ENCODE results near the gene CIRBP.
A peak's percentile ranks its signal among the peaks of the same experiment; 100 is the strongest.
"Not testable (repeated sequence)": the region's sequence is repeated elsewhere in the genome, so short reads cannot be mapped to it uniquely, and the experiment has no call there.

The CIRBP gene

DNA sequence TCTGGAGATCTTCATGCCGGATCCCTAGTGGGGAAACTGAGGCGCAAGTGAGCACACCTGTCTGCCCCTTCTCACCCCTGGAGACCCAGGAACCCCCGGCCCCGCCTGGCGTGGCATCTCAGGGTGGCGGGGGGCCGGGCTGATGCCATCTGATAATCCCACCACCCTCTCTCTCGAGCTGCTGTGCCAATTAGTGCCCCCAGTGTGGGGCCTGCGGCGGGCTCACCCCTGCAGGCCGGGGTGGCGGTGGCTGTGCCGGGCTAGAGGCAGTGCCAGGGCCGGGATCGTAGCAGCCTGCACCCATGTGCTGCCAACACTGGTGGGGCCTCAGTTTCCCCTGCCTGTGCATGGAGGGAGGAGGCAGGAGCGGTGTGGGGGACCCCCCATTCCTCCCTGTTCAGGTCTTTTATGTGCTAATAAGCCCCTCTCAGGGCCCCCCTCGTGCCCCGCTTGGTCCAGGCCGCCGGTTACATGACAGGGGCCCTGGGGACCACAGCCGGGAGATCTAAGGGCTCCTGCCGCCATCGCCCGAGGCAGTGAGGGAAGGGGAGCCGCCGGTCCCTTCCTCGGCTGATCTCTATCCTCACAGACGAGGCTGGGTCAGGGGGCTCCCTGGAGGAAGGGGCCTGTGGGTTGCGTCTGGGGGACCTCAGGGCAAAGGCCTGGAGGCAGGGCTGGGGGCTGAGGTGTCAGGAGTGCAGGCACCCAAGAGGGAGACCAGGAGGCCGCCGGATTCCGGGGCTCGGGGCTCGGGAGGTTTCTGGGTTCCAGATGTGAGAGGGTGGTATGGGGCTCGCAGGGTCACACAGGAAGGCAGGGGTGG lies 24.9 kb downstream of the CIRBP start:
- intact Hi-C loops (cut with DNase I), result no loop called here
- no peak for DNase-seq

DNA sequence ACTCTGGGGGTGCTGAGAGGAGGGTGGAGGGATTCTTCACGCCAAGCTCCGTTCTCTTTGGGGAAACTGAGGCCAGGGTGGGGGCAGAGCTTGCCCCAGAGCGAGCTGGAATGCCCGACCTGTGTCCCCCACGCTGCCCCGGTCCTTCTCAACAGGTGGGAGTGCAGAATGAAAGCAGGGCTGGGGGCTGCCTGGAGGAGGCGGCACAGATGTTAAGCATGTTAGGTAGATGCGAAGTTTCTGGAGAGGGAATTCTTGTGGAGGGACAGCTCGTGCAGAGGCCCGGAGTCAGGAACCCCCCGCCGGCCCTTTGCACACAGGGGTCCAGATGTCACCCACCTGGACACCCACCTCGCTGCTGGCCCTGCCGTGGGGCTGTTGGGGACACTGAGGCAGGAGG lies 25.6 kb downstream of the CIRBP start:
- DNase-seq, result no peak
- intact Hi-C loops (cut with DNase I), result no loop called here

DNA sequence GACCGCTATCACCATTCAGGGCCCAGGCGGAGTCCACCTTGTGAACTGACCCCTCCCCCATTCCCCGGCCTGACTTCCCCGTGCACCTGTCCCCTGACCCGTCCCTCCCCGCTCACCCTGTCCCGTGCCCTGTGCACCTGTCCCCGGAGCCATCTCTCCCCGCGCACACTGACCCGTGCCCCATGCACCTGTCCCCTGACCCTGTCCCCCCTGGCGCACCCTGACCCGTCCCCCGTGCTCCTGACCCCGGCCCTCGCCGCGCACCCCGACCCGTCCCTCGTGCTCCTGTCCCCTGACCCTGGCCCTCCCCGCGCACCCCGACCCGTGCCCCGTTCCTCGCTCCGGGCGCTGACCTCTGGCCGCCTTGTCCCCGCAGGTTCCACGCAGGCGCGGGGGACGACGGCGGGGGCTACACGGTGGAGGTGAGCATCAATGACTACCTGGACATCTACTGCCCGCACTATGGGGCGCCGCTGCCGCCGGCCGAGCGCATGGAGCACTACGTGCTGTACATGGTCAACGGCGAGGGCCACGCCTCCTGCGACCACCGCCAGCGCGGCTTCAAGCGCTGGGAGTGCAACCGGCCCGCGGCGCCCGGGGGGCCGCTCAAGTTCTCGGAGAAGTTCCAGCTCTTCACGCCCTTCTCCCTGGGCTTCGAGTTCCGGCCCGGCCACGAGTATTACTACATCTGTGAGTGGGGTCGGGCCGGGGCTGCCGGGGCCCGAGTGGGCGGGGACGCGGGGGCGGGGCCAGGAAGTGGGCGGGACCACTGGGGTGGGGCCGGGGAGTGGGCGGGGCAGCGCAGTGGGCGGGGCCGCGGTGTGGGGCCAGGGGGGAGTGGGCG lies 26.3 kb downstream of the CIRBP start:
- intact Hi-C loops (cut with DNase I), result no loop called here

DNA sequence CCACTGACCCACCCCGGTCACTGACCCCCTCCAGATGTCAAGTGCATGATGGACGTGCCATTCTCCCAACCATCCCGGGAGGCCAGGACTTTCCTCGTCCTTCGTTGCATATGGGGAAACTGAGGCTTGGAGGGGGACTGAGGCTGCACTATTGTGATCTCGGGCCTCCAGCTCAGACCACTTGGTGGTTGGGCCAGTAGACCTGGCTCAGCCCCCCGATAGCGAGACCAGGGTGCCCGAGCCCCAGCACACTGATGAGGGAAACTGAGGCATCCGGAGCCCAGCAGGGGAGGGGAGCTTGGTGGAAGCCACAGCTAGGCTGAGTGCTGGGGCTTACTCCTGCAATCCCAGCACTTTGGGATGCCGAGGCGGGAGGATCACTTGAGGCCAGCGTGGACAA lies 26.9 kb downstream of the CIRBP start:
- DNase-seq, result no peak
- intact Hi-C loops (cut with DNase I), result no loop called here

More for the DNA sequence above, 26.3 kb downstream of the CIRBP start:
- DNase-seq, result peak in 1 of 42 donors; percentile 12

DNA sequence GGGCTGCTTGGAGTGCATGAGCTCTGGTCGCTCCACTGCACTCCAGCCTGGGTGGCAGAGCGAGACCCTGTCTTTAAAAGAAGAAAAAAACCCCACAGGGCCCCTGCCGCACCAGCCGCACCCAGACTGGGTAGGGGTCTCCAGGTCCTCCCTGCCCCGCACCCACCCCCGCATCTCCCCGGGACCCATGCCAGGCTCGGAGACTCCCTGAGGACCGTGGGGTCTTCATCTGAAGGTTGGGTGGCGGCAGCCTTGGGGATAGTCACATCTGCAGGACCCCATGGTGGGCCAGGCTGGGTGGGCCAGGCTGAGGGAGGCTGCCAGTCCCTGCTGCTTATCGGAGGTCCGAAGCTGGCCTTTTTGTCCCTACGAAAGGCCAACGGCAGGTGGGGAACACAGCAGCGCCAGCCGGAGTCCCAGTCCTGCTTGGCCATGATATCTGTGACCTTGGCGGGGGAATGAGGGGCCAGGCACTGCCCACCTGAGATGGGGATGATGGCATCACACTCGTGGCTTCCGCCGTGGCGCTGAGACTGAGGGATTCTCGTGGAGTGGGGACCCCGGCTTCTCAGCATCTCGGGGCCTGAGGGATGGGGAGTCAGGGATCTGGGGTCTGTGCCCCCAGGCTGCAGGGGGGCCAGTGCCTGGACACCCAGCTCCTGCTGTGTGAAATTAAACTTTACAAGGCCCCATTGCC lies 27.6 kb downstream of the CIRBP start:
- intact Hi-C loops (cut with DNase I), result no loop called here

DNA sequence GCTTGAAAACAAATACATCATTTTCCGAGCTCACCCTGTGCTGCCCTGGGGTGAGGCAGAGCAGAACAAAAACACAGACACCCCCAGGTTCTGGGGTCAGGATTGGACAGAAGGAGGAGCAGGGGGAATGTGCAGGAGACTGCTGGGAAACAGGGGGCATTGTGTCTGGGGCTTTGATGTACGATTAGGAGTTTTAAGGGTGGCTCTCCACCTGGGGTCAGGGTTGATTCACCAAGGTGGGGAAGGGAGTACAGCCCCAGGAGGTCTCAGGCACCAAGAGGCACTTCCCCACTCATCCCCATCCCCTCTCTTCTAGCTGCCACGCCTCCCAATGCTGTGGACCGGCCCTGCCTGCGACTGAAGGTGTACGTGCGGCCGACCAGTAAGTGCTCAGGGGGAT lies 29.1 kb downstream of the CIRBP start:
- intact Hi-C loops (cut with DNase I), result no loop called here
- DNase-seq, result no peak

More for the DNA sequence above, 27.6 kb downstream of the CIRBP start:
- DNase-seq, result no peak

DNA sequence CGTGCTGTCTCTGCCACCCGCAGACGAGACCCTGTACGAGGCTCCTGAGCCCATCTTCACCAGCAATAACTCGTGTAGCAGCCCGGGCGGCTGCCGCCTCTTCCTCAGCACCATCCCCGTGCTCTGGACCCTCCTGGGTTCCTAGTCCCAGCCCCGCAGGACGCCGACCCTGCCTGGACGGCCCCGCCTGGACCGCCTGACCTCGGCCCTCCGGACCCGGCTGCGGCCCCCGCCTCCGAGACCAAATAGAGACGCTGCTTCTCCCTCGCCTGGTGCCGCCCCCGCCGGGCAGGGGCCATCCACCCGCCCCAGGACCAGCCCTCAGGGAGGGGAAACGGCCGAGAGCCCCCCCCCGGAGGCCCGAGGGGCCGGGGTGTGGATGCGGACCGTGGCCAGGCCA lies 30.7 kb downstream of the CIRBP start:
- intact Hi-C loops (cut with DNase I), result no loop called here
- DNase-seq, result no peak

DNA sequence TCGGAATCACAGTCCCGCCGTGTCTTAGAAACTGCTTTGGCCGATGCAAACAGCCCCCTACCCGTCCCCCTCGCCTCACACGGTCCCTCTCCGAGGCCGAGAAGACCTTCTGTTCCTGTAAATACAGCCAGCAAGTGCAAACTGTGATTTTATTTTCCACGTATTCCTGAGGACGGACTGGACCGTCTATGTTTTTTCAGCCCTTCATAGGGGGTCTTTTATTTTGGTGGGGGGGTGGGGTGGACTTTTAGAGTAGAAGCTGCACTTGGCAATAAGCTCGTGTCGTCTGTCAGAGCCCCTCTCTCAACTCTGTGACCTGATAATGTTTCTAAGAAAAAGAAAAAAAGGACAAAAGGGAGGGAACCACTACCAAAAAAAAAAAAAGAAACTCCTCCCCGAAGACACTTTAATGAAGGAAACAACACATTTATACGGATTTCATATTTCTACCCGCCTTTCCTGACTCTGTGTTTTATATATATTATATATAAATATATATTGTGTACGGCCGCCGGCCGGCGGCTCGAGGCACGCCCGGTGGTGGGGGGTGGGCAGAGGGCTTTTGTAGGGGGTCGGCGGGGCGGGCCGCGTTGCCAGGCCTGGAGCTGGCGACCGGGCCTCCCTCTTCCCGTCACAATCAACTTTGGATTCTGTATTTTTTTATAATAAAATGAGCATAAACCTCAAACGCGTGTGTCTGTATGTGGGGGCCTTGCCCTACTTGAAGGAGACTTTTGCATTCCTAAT lies 31.8 kb downstream of the CIRBP start:
- intact Hi-C loops (cut with DNase I), result no loop called here
- no peak for DNase-seq

DNA sequence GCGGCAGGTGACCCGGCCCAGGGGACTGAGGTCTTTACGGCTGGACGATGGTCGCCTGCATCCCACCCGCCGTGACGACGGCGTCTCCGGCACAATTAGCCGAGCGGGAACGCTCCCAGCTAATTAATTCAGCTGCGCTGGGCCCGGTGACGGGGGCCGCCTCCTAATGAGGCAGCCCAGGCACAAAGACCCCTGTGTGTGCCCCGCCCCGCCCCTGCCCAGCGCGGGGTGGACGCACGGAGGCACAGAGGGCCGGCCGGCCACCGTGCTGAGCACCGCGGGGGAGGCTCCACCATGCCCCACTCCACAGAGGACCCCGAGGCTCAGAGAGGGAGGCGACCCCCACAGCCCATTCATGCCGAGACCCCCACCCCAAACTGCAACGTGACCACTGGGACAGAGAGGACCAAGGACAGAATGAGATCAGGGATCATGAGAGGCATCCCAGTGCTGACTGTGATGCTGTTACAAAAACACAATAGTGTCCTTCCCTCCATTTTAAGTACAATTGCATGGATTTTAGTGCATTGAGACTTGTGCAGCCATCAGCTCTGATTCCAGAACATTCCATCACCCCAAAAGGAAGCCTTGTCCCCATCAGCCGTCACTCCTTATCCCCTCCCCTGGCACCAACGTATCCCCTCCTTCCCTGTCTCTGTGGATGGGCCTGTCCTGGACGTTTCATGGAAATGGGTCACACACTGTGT lies 33.6 kb downstream of the CIRBP start:
- DNase-seq, result peak; percentile 64 to 91 (median 82)
- intact Hi-C loops (cut with DNase I), result no loop called here

DNA sequence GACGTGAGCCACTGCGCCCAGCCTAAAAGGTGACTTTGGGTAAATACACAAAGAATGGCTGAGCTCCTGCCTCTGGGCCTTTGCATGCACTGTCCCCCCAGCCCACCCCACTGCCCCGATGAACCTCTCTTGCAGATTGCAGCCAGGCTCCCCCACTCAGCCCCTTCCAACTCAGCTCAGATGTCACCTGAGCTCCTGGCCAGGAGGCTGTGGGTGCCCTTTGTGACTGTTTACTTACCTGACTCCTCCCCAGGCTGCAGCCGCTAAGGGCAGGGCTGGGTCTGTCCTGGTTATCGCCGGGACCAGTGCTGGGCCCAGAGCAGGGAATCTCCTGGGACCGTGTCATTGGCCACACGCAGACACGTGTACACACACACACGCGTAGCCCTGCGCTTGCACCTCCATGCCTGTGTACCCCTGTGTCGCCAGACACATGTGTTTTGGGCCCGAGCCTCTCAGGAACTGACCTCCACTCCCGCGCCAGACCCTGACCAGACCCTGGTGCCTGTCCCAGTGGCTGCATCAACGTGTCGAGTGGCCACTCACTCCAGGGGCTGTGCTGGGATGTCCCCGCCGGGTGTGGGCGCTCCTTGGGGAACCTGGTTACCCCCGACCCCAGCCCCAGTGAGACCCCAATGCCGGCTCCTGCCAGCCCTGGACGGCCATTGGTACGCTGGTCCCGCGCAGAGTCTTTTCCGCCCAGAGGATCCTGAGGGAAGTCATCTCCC lies 35.2 kb downstream of the CIRBP start:
- intact Hi-C loops (cut with DNase I), result no loop called here
- DNase-seq, result no peak

DNA sequence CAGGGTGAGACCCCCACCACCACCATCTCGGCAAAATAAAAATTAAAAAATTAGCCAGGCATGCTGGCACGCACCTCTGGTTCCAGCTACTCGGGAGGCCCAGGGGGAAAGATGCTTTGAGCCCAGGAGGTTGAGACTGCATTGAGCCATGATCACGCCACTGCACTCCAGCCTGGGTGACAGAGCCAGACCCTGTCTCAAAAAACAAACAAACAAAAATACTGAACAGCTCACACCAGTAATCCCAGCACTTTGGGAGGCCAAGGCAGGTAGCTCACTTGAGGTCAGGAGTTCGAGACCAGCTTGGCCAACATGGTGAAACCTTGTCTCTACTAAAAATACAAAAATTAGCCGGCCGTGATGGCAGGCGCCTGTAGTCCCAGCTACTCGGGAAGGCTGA lies 36.2 kb downstream of the CIRBP start:
- DNase-seq; intact Hi-C loops (cut with DNase I): not testable (repeated sequence)

DNA sequence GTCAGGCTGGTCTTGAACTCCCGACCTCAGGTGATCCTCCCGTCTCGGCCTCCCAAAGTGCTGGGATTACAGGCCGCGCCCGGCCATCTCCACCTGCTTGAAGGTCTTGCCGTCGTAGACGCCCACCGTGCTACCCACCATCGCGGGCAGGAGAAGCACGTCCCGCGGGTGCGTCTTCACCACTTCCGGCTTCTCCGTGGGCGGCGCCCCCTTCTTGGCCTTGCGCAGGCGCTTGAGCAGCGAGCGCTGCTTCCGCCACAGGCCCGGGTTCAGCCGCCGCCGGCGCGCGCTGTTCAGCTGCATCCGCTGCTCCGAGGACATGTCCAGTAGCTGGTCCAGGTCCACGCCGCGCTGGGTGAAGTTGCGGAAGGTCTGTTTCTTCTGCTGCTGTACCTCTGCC lies 38.2 kb downstream of the CIRBP start:
- DNase-seq, result no peak
- intact Hi-C loops (cut with DNase I), result no loop called here

DNA sequence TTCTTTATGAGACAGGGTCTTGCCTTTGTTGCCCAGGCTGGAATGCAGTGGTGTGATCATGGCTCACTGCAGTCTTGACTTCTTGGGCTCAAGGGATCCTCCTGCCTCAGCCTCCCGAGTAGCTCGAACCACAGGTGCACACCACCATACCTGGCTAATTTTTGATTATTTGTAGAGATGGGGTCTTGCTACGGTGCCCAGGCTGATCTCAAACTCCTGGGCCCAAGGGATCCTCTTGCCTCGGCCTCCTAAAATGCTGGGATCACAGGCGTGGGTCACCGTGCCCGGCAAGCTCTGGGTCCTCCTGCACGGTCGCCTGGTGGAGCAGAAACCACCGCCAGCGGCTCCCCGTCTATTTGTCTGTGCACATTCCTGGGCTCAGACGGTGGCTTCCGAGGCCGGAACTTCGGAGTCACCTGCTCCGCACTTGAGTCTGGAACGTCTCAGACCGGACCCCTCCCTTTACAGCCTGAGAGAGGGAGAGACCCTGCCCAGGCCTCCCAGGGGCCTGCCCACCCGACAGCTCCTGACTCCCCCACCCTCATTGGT lies 38.7 kb downstream of the CIRBP start:
- intact Hi-C loops (cut with DNase I), result no loop called here
- DNase-seq, result no peak

DNA sequence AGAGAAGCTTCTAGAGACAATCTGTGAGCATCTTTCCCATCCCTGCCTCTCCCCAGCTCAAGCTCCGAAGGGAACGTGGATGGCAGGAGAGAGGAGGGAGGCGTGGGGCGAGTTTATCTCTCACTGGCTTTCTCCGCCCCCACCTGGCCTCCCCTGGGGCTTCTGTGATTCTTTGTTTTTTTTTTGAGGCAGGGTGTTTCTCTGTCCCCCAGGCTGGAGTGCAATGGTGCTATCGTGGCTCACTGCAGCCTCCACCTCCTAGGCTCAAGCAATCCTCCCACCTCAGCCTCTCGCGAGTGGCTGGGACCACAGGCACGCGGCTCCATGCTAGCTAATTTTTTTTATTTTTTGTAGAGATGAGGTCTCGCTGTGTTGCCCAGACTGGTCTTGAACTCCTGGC lies 39.6 kb downstream of the CIRBP start:
- no peak for DNase-seq
- intact Hi-C loops (cut with DNase I), result no loop called here

DNA sequence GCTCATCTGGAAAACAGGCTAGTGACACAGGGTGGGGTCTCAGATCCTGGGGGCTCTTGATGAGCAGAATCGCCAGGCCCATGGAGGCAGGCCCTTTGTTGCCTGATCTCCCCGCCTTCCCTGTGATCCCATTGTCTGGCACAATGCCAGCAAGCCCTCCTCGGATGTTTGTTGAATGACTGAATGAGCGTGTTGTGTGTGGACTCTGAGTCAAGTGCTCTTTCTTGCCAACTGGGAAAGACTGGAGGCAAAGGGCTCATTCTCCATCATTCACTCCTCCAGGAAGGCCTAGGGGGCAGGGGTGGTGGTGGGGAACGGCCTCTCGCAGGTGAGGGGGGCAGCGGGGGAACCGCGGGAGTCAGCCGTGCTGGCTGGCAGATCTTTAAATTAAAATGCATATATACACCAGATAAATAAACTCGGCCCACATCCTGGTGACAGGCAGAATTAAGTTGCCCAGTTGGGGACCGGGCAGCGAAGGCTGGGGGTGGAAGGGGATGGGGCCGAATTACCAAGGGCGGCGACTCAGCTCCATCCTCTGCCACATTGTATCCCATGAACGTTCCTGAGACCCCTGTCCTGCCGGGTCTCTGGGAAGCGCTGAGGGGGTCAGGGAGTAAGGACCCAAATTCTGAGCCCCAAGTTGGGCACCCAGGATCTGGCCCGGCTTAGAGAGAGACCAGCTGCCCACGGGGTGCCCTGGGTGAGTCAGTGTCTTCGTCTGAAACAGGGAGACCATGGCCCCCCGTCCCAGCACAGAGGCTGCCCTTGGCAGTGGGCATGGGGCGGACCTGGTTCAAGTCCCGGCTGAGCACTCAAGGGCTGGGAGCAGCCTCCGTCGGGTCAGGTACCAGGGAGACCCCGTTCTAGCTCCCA lies 41.1 kb downstream of the CIRBP start:
- intact Hi-C loops (cut with DNase I), result no loop called here
- DNase-seq, result no peak

DNA sequence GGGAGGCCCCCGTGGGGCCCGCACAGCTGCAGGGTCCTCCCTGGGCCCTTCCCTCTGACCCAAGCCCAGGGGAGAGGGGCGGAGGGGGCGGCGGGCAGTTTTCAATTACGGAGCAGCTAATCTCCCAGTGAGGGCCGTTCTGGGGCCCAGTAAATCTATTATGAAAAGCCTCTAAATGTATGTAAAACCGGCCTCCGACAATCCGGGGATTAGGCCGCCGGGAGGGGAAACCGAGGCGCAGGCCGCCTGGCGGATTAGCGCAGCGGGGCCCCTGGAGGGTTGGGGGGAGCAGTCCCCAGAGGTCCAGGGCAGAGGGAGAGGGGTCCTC lies 41.7 kb downstream of the CIRBP start:
- intact Hi-C loops (cut with DNase I), result no loop called here
- DNase-seq, result no peak

Data from head of caudate nucleus (tissue), 42 donors.